GM12872 (cell line): Measurements from ENCODE around the gene THAP10.

Source experiments
- TF ChIP-seq, protein P1 (sequence below): IDR thresholded peaks from 3 replicates; pipeline ENCODE4 v1.5.1; 2011; ENCODE audit warnings: low read depth, mild to moderate bottlenecking, low read length, moderate library complexity; ENCODE audit not compliant: insufficient read depth

The THAP10 gene

DNA sequence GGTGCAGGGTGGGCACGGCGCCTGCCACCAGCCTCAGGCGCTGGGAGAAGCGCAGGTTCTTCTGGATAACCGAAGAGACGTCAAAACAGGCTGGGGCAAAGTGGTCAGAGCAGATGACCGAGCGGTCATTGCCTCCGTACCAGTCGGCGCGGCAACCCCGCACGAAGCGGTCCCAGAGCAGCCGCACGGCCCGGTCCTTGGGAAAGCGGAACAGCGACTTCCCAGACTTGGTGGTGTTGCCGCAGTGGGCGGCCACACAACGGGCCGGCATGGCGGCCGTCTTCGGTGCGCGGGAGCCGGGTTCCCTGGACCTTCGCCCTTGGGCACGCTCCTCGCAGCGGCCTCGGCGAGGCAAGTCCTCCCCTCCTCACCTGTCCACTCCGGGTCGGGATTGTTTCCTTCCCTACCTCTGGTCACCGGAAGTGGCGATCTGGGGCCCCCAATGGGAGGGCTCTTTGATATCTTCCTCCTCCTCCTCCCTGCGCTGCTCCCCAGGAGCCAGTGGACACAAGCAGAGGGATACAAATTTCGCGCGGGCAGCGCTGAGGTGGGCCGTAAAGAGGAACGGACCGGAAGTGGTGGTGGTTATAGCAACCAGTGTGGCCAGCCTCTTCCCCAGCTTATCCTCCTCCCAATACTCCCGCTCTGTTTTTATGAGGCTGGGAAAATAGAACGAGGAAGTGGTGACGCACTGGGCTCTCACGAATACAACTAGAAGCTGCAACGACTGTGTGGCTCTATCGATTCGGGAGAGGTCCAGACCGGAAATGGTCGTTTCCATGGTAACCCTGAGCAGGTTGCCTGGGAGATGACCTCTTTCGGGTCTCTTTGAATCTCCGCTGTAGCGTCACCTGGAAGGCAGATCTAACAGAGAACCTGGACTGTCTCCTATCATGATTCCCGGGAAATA lies at the start of gene THAP10, which contains the start of gene LRRC49:
TSS of gene THAP10 (minus strand) at position 432 of the 910 bp plus-strand sequence. CDS start at position 271, 161 bp downstream.
TSS of gene LRRC49 (plus strand) at position 825 of the 910 bp plus-strand sequence. CDS start at position 894, 69 bp downstream.
- TF ChIP-seq, protein P1, sequence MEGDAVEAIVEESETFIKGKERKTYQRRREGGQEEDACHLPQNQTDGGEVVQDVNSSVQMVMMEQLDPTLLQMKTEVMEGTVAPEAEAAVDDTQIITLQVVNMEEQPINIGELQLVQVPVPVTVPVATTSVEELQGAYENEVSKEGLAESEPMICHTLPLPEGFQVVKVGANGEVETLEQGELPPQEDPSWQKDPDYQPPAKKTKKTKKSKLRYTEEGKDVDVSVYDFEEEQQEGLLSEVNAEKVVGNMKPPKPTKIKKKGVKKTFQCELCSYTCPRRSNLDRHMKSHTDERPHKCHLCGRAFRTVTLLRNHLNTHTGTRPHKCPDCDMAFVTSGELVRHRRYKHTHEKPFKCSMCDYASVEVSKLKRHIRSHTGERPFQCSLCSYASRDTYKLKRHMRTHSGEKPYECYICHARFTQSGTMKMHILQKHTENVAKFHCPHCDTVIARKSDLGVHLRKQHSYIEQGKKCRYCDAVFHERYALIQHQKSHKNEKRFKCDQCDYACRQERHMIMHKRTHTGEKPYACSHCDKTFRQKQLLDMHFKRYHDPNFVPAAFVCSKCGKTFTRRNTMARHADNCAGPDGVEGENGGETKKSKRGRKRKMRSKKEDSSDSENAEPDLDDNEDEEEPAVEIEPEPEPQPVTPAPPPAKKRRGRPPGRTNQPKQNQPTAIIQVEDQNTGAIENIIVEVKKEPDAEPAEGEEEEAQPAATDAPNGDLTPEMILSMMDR = no peak

GRCh38 chr15:70936326-70936725 lies 44.1 kb upstream of the THAP10 start:
- TF ChIP-seq, protein P1 = no peak

GRCh38 chr15:70935631-70936030 lies 43.4 kb upstream of the THAP10 start:
- TF ChIP-seq, protein P1 = no peak

GRCh38 chr15:70933411-70933810 lies 41.2 kb upstream of the THAP10 start:
- TF ChIP-seq, protein P1 = no peak

DNA sequence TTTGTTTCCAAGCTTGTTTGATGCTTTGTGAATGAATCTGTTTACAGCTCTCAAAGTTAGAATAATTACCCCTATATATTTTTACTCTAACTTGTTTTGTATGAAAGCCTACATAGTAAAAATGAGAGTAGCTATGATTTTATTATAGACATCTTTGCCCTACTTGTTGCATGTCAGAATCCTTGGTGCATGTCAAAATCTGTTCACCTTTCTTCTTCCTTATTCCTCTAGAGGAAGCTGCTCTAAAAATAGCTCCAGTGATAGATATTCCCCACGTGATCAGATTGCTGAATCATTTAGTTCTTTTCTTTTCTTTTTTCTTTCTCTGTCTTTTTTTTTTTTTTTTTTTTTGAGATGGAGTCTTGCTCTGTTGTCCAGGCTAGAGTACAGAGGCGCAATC lies 40.2 kb upstream of the THAP10 start:
- TF ChIP-seq, protein P1 = no peak

DNA sequence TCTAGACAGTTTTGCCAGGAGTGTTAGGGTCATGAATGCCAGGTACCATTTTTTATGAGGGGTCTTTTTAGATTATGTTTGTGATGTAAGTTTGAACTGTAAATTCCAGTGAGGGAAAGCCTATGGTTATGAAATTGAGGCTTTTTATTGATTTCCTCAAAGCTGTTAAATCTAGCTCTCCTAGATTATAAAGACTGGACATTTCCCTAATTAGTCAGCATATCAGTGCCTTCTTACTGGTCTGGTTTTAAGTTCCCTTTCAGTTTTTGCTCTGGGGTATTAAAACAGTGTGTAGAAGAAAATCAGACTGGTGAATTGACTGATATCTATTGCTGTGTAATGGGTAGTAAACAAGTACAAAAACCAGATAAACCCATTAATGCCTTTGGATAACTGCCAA lies 39.6 kb upstream of the THAP10 start:
- TF ChIP-seq, protein P1 = no peak

- TF ChIP-seq, protein P1 = no peak
Measured at GRCh38 chr15:70923311-70924080, 31.3 kb upstream of the THAP10 start.
